T1000 (cell line): ENCODE measurements around the gene WNT5B.

Source experiments
- DNase-seq: peaks from one replicate; lab custom pipeline; 2025; ENCODE audit warnings: mixed read lengths; lab: John Stamatoyannopoulos, UW

The WNT5B gene

GRCh38 chr12:1630133-1630826 is 1.2 kb downstream of the WNT5B start:
- DNase-seq, result no peak

GRCh38 chr12:1630827-1631591 is 2.0 kb downstream of the WNT5B start:
- DNase-seq, result peak; percentile 18

GRCh38 chr12:1632702-1633101 is 3.7 kb downstream of the WNT5B start:
- no peak for DNase-seq

GRCh38 chr12:1633459-1633858 is 4.4 kb downstream of the WNT5B start:
- DNase-seq, result no peak

- no peak for DNase-seq
Measured at GRCh38 chr12:1634149-1634548, 5.1 kb downstream of the WNT5B start.

GRCh38 chr12:1634590-1635191 is 5.7 kb downstream of the WNT5B start:
- peak; percentile 20 for DNase-seq

GRCh38 chr12:1635301-1636095 is 6.5 kb downstream of the WNT5B start:
- no peak for DNase-seq

GRCh38 chr12:1638203-1638602 is 9.2 kb downstream of the WNT5B start:
- no peak for DNase-seq

GRCh38 chr12:1639538-1639937 is 10.5 kb downstream of the WNT5B start:
- no peak for DNase-seq

GRCh38 chr12:1640328-1641234 is 11.6 kb downstream of the WNT5B start:
- no peak for DNase-seq

GRCh38 chr12:1642513-1642912 is 13.5 kb downstream of the WNT5B start:
- DNase-seq, result no peak

GRCh38 chr12:1643043-1643442 is 14.0 kb downstream of the WNT5B start:
- DNase-seq, result no peak

- DNase-seq, result no peak
Measured at GRCh38 chr12:1643905-1644533, 15.0 kb downstream of the WNT5B start.

- no peak for DNase-seq
Measured at GRCh38 chr12:1644534-1645438, 15.8 kb downstream of the WNT5B start.

- DNase-seq, result no peak
Measured at GRCh38 chr12:1645819-1646218, 16.8 kb downstream of the WNT5B start.

- no peak for DNase-seq
Measured at GRCh38 chr12:1646569-1647284, 17.7 kb downstream of the WNT5B start.

- no peak for DNase-seq
Measured at GRCh38 chr12:1647285-1647669, 18.2 kb downstream of the WNT5B start.

GRCh38 chr12:1650260-1650977 is 21.4 kb downstream of the WNT5B start:
- DNase-seq, result no peak
